ENCODE measurements around the gene XRCC1.
"Not testable (repeated sequence)": the region's sequence is repeated elsewhere in the genome, so short reads cannot be mapped to it uniquely, and the experiment has no call there.

The XRCC1 gene

DNA sequence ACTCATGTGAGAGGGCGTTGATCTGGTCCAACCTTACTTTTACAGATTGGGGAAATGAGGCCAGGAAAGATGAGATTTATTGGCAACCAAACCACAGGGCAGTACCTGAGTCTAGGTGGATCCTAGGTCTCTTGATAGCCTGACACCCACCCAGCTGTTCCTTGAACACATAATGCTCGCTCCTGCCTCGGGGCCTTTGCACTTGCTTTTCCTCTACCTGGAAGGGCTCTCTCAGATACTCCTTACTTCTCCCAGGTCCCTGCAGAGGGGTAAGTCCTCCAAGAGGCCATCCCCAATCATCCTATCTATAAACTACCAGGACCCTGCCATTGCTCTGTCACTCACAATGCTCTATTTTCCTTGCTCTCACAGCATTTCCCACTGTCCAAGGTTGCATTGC lies 34.9 kb downstream of the XRCC1 start:
- no peak for DNase-seq

DNA sequence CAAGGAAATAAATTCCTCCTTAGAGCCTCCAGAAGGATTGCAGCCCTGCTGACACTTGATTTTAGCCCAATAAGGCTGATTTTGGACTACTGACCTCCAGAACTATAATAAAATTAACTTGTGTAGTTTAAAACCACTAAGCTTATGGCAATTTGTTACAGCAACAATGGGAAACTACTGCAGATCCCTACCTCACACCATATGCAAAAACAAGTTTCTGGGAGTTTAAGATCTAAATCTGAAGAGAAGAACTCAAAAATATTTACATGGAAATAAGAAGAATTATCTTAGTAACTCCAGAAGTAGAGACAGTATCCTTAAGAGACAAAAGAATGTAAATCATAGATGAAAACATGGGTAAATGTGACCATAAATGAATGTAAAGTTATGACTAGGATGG lies 36.4 kb downstream of the XRCC1 start:
- DNase-seq = no peak

DNA sequence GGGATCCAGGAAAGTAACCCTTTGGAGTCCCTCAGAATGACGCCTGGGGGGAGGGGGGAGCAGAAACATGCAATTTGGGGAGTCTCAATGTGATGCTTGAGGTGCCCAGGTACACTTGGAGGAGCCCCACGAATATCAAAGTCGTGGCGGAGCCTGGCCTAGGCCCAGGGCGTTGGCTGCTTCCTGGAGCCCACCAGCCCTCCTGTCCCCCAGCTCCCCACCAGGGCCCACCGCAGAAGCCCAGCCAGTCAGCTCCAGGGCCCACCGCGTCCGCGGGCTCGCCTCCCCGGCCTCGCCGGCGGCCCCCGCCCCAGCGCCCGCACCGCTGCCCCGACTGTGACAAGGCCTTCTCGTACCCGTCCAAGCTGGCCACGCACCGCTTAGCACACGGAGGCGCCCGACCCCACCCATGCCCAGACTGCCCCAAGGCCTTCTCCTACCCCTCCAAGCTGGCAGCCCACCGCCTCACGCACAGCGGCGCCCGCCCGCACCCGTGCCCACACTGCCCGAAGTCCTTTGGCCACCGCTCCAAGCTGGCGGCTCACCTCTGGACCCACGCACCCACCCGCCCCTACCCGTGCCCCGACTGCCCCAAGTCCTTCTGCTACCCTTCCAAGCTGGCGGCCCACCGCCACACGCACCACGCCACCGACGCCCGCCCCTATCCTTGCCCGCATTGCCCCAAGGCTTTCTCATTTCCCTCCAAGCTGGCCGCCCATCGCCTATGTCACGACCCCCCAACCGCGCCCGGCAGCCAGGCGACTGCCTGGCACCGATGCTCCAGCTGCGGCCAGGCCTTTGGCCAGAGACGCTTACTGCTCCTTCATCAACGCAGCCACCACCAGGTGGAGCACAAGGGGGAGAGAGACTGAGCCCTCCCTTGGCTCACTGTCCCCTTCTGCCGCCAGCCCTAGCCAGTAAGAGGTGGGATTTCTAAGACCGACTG lies 40.2 kb downstream of the XRCC1 start:
- DNase-seq = peak; percentile 39

- no peak for DNase-seq
Observed at GRCh38 chr19:43534305-43534815, 41.0 kb downstream of the XRCC1 start.

DNA sequence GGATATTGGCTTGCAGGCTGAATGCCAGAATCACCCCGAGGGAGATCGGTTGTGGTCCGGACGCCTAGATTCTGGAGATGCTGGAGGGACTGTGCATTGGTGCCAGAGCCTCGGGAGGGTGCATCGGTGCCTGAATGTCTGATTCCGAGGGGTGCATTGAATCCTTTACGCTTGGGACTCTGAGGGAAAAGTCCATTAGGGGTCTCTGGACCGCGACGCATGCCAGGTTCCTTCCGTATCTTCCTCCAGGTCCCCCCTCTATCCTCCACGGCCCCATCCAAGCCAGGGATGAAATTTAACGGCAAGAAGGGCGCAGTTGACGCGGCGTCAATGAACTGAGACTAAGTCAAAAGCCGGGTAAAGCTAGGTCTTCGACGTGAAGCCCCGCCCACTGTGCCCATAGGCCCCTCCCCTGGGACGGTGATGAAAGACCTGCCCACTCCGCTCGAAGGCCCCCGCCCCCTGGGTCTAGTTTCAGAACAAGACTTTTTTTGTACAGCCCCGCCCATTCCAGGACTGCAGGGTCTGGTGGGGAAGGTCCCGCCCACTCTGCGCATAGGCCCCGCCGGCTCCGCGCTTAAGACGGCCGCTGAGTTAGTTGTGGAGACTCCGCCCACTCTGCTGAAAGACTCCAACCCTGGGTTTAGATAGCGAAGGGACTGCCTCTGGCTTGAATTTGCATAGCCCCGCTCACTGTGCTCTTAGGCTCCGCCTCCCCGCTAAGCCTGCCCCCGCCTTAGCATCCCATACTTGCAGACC lies 41.6 kb downstream of the XRCC1 start:
- DNase-seq = peak; percentile 92

DNA sequence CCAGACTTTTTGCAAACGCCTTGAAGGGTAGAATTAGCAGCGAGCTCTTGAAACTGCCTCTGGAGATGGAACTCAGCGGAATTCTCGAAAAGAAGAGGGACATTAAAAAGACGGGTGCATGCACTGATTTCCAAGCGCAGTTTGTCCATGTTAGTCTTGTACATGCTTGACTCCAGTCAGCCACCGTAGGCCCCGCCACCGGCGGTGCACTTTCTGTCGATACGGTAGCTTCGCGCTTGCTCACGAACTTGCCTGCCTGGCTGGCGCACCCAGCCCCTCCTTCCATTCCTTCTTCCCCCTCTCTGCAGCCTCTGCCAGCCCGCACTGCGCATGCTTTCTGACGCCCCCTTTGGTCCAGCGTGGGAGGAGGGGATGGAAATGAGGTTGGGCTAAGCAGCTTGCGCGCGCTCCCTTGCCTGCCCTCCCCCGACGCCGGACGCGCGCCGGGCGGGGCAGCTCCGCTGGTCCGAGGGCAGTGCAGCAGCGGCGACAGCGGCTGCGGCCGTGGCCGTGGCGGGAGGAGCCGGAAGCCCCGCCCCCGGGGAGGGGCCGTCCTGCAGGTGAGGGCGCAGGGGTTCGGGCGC lies 42.3 kb downstream of the XRCC1 start, which contains the start of gene ZNF575:
Gene ZNF575, plus strand, starts transcription at position 227 of the 584 bp plus-strand sequence. CDS start 1,235 bp downstream, outside the sequence.
- peak; percentile 77 for DNase-seq

DNA sequence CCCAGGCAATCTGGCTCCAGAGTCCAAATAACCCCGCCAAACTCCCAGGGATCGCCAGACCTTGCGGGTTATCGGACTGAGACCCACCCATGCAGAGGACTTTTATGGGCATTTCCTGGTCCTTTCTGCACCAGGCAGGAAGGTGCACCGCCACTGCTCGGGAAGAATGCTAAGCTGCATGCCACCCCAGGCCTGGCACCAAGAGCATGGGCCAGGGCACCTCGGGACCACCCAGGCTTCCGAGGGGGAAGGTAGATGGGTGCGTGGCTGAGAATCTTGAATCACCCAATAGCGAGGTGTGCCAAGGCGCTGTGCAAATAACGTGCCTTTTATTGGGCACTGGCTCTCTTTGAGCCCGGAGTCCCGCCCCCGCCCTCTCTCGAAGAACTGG lies 42.8 kb downstream of the XRCC1 start:
- no peak for DNase-seq

- DNase-seq = no peak
Observed at GRCh38 chr19:43527860-43528622, 47.3 kb downstream of the XRCC1 start.

- DNase-seq = peak; percentile 80
Observed at GRCh38 chr19:43526884-43527859, 48.2 kb downstream of the XRCC1 start, which contains the start of gene ETHE1. ETHE1 (minus strand) TSS chr19:43527201; CDS start chr19:43527177, 24 bp downstream.

- DNase-seq = no peak
Observed at GRCh38 chr19:43525836-43526771, 49.2 kb downstream of the XRCC1 start.

- peak; percentile 36 for DNase-seq
Observed at GRCh38 chr19:43524922-43525835, 50.1 kb downstream of the XRCC1 start.

GRCh38 chr19:43523696-43524095 lies 51.6 kb downstream of the XRCC1 start:
- DNase-seq = not testable (repeated sequence)

- no peak for DNase-seq
Observed at GRCh38 chr19:43522929-43523328, 52.4 kb downstream of the XRCC1 start.

GRCh38 chr19:43519436-43520088 lies 55.8 kb downstream of the XRCC1 start:
- peak; percentile 77 for DNase-seq

- no peak for DNase-seq
Observed at GRCh38 chr19:43518051-43518450, 57.3 kb downstream of the XRCC1 start.

- DNase-seq = not testable (repeated sequence)
Observed at GRCh38 chr19:43512399-43512798, 62.9 kb downstream of the XRCC1 start.

DNA sequence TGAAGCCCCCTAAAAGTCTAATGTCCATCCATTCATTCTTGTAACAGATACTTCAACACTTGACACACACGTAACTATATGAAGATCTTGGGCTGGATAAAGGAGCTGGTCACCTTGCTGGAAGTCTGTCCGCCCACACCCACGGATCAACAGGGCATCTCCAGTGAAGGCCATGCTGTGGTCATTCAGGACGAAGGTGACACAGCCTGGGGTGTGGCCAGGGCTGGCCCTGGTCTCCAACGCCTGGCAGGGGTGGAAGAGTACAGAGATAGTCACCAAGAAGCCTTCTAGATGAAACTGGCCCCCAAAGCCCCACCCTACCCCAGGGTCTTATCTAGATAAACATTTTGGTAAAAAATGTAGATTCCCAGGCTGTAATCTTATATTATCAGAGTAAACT lies 64.0 kb downstream of the XRCC1 start:
- no peak for DNase-seq

DNA sequence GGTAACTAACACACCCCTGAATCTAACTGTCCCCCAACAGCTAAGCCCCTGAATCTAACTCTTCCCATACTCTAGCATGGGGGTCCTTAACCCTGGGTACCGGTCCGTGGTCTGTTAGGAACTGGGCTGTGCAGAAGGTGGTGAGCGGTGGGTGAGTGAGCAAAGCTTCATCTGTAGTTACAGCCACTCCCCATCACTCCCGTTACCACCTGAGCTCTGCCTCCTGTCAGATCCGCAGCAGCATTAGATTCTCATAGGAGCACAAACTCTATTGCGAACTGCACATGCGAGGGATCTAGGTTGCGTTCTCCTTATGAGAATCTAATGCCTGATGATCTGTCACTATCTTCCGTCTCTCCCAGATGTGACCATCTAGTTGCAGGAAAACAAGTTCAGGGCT lies 64.6 kb downstream of the XRCC1 start:
- DNase-seq = no peak

All from activated CD4-positive, CD25-positive, alpha-beta regulatory T cell treated with anti-CD3 and anti-CD28 coated beads, Interleukin-2, amount 50 U/mL, for 72 hours (primary cell).